Right lobe of liver (tissue), 4 donors: ENCODE measurements around the gene HOXC11.

Experiments
- POLR2A ChIP-seq: fragments of 450-650 bp; IDR thresholded peaks from one replicate; pipeline ENCODE4 v1.6.1; 2017; ENCODE audit warnings: antibody characterized with exemption, mild to moderate bottlenecking
- TF ChIP-seq, protein P1 (sequence below), 4 donors: fragments of 200-600 bp in 3 of 4; fragments of 450-650 bp in 1 of 4; IDR thresholded peaks; one replicate each; pipeline versions ENCODE4 v1.5.1 to v1.8.0; 2016 to 2022; ENCODE audit warnings: antibody characterized with exemption in 4 of 4, mild to moderate bottlenecking in 2 of 4
- donor health status: DM: no; HTN: no; CAD: no.
- donor health status: DM: no; HTN: no; CAD: no.
- donor health status: DM: no; HTN: yes; CAD: no.

DNA sequence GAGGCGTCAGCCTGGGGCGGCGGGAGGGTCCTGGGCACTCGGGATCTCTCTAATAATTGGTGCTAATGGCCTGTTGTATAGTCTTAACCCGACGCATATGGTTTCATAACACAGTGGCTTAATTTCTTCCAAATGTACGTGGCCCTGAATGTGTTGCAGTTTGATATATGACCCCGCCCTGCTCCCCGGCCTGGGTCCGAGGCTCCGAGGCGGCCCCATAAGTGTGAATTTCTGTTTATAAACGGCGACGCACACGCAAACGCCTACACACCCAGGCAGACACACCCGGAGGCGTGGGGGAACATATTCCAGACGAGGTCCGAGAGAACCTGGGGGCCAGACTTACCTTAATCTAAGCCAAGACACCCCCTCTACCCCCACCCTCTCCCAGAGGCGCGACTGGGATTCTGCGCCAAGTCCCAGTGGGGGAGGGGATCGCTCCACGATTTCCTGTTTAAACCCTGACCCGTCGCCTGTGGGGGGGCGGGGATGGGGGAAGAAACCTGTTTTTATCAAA, 45.6 kb downstream of the HOXC11 start:
- no peak for TF ChIP-seq POLR2A
- TF ChIP-seq, protein P1, sequence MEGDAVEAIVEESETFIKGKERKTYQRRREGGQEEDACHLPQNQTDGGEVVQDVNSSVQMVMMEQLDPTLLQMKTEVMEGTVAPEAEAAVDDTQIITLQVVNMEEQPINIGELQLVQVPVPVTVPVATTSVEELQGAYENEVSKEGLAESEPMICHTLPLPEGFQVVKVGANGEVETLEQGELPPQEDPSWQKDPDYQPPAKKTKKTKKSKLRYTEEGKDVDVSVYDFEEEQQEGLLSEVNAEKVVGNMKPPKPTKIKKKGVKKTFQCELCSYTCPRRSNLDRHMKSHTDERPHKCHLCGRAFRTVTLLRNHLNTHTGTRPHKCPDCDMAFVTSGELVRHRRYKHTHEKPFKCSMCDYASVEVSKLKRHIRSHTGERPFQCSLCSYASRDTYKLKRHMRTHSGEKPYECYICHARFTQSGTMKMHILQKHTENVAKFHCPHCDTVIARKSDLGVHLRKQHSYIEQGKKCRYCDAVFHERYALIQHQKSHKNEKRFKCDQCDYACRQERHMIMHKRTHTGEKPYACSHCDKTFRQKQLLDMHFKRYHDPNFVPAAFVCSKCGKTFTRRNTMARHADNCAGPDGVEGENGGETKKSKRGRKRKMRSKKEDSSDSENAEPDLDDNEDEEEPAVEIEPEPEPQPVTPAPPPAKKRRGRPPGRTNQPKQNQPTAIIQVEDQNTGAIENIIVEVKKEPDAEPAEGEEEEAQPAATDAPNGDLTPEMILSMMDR (IDR thresholded peaks at IDR 0.05) = no peak
